Suprapubic skin (tissue), 3 donors: ENCODE data around the gene STAU1.

Experiments
- EP300 ChIP-seq: sonication (generic); formaldehyde crosslinking; IDR thresholded peaks from one replicate; pipeline ENCODE4 v1.6.1; 2017; ENCODE audit warnings: antibody characterized with exemption
- POLR2A ChIP-seq, 2 donors: fragments of 450-650 bp; IDR thresholded peaks; one replicate each; pipeline ENCODE4 v1.6.1; 2017; ENCODE audit warnings: antibody characterized with exemption in 2 of 2, mild to moderate bottlenecking in 2 of 2, moderate library complexity in 2 of 2
- TF ChIP-seq, protein P1 (sequence below), 2 donors: fragments of 200-600 bp in 1 of 2; fragments of 450-650 bp in 1 of 2; sonication (generic) in 1 of 2; IDR thresholded peaks; one replicate each; pipeline ENCODE4 v1.5.1; 2016 to 2019; ENCODE audit warnings: antibody characterized with exemption in 2 of 2, mild to moderate bottlenecking in 1 of 2, moderate library complexity in 1 of 2

DNA sequence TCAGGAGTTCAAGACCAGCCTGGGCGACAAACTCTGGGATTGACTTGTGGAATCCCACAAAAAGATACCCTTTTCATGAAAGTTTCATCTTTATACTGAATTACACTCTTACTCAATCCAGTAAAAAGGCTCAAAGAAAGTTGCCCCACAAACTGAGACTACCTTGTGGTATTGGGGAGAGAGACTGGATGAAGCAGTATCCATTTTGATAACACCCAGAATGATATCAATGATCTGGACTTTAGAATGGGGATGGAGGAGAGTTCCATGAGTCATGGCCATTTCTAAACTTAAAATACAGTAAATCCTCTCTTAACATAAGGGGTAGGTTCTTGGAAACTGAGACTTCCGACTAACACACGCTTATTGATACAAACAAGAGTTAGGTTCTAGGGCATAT lies 4.7 kb downstream of the STAU1 start:
- TF ChIP-seq, protein P1, sequence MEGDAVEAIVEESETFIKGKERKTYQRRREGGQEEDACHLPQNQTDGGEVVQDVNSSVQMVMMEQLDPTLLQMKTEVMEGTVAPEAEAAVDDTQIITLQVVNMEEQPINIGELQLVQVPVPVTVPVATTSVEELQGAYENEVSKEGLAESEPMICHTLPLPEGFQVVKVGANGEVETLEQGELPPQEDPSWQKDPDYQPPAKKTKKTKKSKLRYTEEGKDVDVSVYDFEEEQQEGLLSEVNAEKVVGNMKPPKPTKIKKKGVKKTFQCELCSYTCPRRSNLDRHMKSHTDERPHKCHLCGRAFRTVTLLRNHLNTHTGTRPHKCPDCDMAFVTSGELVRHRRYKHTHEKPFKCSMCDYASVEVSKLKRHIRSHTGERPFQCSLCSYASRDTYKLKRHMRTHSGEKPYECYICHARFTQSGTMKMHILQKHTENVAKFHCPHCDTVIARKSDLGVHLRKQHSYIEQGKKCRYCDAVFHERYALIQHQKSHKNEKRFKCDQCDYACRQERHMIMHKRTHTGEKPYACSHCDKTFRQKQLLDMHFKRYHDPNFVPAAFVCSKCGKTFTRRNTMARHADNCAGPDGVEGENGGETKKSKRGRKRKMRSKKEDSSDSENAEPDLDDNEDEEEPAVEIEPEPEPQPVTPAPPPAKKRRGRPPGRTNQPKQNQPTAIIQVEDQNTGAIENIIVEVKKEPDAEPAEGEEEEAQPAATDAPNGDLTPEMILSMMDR (IDR thresholded peaks at IDR 0.05) = no peak
- TF ChIP-seq POLR2A (IDR thresholded peaks at IDR 0.05) (no peak), EP300 (no peak)
